ENCODE measurements around the gene PRDM16.

PRDM16 gene

DNA sequence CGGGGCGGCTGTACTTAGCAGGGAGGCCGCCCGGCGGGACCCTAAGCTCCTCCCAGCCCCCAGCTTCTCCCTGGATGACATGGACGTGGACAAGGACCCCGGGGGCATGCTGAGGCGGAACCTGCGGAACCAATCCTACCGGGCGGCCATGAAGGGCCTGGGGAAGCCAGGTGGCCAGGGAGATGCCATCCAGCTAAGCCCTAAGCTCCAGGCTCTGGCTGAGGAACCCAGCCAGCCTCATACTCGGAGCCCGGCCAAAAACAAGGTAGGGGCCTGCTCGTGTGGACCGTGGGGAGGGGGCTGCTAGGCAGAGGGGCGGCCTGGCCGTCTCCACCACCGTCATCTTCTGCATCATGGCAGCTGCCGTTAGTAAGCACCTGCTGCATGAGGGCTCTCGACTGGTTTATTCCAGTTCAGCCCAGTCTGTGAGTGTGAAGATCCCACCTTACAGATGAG lies 394.4 kb downstream of the PRDM16 start:
- no peaks in the 10 kb centered on the region for H3K9me3 ChIP-seq (ENCODE audit: severe bottlenecking)
- H3K4me3 ChIP-seq (ENCODE audit: low read depth, low read length) = no peak overlapping the region
- DNase-seq = no peak
- TF ChIP-seq, protein P1, sequence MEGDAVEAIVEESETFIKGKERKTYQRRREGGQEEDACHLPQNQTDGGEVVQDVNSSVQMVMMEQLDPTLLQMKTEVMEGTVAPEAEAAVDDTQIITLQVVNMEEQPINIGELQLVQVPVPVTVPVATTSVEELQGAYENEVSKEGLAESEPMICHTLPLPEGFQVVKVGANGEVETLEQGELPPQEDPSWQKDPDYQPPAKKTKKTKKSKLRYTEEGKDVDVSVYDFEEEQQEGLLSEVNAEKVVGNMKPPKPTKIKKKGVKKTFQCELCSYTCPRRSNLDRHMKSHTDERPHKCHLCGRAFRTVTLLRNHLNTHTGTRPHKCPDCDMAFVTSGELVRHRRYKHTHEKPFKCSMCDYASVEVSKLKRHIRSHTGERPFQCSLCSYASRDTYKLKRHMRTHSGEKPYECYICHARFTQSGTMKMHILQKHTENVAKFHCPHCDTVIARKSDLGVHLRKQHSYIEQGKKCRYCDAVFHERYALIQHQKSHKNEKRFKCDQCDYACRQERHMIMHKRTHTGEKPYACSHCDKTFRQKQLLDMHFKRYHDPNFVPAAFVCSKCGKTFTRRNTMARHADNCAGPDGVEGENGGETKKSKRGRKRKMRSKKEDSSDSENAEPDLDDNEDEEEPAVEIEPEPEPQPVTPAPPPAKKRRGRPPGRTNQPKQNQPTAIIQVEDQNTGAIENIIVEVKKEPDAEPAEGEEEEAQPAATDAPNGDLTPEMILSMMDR (IDR thresholded peaks at IDR 0.05; ENCODE audit: low read depth, low read length) = no peak
- no peaks in the 10 kb centered on the region for H3K27me3 ChIP-seq (ENCODE audit: insufficient read depth, low read depth, severe bottlenecking)
- no peaks in the 10 kb centered on the region; the same call in 1 of the 2 replicates for H3K36me3 ChIP-seq
- H3K27ac ChIP-seq = peak overlapping the region; percentile 16; the same call in 1 of the 2 replicates

DNA sequence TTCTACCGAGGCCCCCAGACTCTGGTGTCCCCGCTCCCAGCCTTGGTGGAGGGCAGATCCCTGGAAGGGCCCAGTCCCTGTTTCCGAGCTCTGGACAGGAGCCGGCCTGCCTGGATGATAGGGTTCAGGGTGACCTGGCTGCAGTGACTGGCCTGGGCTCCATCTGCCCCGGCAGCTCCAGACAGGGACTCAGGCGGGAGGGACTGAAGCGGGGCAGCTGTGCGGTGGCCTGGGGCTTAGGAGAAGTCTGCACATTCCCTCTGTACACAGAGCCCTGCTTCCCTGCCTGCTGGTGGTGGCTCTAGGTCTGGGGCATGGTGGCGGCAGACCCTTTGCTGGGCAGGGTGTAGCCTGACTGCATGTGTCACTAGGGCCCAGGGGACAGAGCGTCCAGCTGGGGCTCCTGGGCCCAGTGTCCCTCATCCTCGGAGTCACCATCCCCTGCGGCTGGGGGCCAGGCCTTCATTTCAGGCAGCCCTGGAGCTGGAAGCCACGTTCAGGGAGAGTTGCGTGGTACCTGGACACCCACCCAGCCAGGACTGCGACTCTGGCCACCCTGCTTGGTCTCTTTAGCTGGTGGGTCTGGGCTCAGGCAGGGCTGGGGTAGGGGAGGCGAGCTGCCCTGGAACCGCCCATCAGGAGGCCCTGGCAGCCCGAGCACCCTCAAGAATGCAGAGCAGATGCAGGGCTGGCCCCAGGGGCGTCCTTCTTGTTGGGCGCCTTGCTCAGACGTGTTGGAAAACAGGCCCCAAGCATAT lies 395.1 kb downstream of the PRDM16 start:
- H3K9me3 ChIP-seq (ENCODE audit: severe bottlenecking) = no peaks in the 10 kb centered on the region
- H3K27me3 ChIP-seq (ENCODE audit: insufficient read depth, low read depth, severe bottlenecking) = no peaks in the 10 kb centered on the region
- H3K4me3 ChIP-seq (ENCODE audit: low read depth, low read length) = no peak overlapping the region
- H3K36me3 ChIP-seq = no peaks in the 10 kb centered on the region; the same call in 1 of the 2 replicates
- TF ChIP-seq, protein P1 (IDR thresholded peaks at IDR 0.05; ENCODE audit: low read depth, low read length) = no peak
- no peak for DNase-seq
- H3K27ac ChIP-seq = peak overlapping the region; percentile 39

DNA sequence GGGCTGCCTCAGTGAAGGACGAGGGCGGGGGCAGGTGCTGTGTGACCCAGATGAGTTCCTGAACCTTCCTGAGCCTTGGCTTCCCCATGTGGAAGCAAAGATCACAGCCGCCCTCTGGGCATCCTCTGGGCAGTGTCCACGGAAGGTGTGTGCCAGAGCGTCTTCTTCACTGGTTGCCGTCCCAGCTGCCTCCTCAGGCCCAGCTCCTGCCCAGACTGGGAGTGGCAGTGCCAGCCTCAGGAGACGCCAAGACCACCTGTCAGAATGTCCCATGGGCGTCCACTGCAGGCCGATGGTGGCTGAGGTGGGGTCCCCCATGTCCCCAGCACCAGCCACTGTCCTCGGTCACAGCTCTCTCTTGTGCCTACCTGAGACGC lies 395.6 kb downstream of the PRDM16 start:
- H3K36me3 ChIP-seq = peaks cover 5% of the 10 kb centered on the region; the same call in 1 of the 2 replicates
- H3K9me3 ChIP-seq (ENCODE audit: severe bottlenecking) = no peaks in the 10 kb centered on the region
- no peaks in the 10 kb centered on the region for H3K27me3 ChIP-seq (ENCODE audit: insufficient read depth, low read depth, severe bottlenecking)
- no peak overlapping the region for H3K27ac ChIP-seq
- TF ChIP-seq, protein P1 (IDR thresholded peaks at IDR 0.05; ENCODE audit: low read depth, low read length) = no peak
- no peak overlapping the region for H3K4me3 ChIP-seq (ENCODE audit: low read depth, low read length)
- DNase-seq = no peak

DNA sequence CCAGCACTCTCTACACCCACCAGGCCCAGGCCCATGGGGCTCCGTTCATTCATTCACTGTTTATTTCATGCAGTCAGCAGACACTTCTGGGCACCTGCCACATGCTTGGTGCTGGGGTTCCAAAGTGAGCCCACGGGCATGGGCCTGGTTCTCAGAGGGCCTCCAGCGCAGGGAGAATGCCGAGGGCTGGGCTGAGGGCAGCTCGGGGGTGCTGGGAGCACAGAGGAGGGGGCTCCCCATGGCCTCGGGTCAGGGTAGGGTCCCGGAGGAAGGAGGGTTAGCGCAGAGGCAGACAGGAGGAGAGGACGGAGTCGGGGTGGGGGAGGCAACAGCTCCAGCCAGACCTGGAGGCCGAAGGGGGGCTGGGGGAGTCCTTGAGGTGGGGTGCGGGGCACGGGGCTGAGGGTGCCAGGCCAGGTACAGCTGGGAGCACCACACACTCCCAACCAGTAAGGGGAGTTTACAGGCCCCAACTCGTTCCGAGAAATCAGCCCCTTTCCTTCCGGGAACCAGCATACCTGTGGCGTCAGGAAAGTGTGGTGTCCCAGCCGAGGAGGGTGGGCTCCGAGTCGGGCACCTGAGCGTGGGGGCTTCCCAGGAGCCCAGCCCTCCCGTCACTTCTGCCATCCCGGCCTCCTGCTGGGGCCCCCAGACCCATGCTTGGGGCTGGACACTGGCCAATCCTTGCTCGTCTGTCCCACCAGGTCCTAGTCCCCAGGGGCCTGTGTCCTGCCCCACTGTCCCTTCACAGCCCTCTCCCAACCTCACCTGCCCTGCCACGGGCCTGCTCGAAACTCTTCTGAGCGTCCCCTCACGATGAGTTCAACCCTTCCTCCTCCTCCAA lies 396.3 kb downstream of the PRDM16 start:
- peaks cover 6% of the 10 kb centered on the region; the same call in 1 of the 2 replicates for H3K36me3 ChIP-seq
- TF ChIP-seq, protein P1 (IDR thresholded peaks at IDR 0.05; ENCODE audit: low read depth, low read length) = no peak
- H3K27ac ChIP-seq = no peak overlapping the region
- no peak for DNase-seq
- H3K27me3 ChIP-seq (ENCODE audit: insufficient read depth, low read depth, severe bottlenecking) = no peaks in the 10 kb centered on the region
- H3K9me3 ChIP-seq (ENCODE audit: severe bottlenecking) = no peaks in the 10 kb centered on the region
- H3K4me3 ChIP-seq (ENCODE audit: low read depth, low read length) = no peak overlapping the region

DNA sequence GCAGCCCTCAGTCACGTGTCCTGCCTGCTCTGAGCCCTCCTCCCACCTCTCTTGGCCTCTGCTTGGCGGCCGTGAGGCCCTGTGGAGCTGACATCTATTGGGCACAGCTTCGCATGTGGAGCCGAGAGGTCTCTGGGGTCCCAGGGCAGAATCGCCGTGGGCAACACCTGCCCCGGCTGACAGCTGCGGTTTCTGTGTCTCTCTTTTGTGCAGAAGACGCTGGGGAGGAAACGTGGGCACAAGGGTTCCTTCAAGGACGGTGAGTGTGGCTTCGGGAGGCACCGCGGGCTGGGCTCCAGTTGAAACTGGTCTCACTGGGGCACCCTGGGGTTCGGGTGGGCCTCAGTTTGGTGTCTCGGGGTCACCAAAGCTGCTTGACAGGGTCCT lies 396.9 kb downstream of the PRDM16 start:
- H3K36me3 ChIP-seq = peaks cover 6% of the 10 kb centered on the region; the same call in 1 of the 2 replicates
- no peaks in the 10 kb centered on the region for H3K9me3 ChIP-seq (ENCODE audit: severe bottlenecking)
- TF ChIP-seq, protein P1 (IDR thresholded peaks at IDR 0.05; ENCODE audit: low read depth, low read length) = no peak
- H3K27ac ChIP-seq = no peak overlapping the region
- no peaks in the 10 kb centered on the region for H3K27me3 ChIP-seq (ENCODE audit: insufficient read depth, low read depth, severe bottlenecking)
- no peak for DNase-seq
- H3K4me3 ChIP-seq (ENCODE audit: low read depth, low read length) = no peak overlapping the region

Measured in WERI-Rb-1 (cell line).